ENCODE results near the gene TMEM221.

TMEM221 gene

GRCh38 chr19:17436874-17437267 is 11.6 kb downstream of the TMEM221 start:
- no peak for DNase-seq

- no peak for DNase-seq
Observed at GRCh38 chr19:17436094-17436873, 12.2 kb downstream of the TMEM221 start.

GRCh38 chr19:17435218-17435617 is 13.2 kb downstream of the TMEM221 start:
- no peak for DNase-seq

DNA sequence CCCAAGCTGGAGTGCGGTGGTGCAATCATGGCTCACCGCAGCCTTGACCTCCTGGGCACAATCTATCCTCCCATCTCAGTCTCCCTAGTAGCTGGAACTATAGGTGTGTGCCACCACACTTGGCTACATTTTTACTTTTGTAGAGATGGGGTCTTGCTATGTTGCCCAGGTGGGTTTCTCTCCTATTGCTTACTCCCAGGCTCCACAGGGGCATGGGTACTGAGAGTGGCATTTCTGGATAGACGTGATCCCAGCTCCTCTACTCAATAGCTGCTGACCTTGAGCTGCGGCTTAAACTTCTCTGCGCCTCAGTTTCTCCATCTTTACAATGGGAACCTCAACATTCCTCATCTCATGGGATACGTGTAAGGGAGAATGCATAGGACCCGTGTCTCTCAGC is 17.1 kb downstream of the TMEM221 start:
- DNase-seq = no peak

DNA sequence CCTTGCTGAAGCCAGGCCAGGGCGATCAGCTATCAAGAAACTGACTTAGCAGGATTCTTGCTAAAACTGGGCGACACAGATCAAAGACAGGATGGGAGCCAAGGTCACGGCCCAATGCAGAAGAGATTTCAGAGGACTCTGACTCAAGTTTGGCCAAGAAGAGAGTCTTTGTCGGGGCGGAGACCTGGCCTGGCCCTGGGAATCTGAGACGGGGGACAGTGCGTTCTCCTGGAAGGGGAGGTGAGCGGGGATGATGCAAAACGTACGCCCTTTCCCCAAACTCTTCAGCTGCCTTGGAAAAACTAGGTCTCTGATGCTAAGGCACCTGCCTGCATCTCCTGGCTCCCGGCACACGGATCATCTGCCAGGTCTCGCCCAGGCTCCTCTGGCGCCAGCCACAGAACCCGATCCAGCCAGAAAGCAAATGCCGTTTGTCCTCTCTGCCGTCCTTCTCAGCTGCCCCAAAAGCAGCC is 18.8 kb downstream of the TMEM221 start:
- no peak for DNase-seq

GRCh38 chr19:17424743-17425365 is 23.6 kb downstream of the TMEM221 start:
- peak; percentile 71 for DNase-seq

- no peak for DNase-seq
Observed at GRCh38 chr19:17423429-17424208, 24.8 kb downstream of the TMEM221 start.

DNA sequence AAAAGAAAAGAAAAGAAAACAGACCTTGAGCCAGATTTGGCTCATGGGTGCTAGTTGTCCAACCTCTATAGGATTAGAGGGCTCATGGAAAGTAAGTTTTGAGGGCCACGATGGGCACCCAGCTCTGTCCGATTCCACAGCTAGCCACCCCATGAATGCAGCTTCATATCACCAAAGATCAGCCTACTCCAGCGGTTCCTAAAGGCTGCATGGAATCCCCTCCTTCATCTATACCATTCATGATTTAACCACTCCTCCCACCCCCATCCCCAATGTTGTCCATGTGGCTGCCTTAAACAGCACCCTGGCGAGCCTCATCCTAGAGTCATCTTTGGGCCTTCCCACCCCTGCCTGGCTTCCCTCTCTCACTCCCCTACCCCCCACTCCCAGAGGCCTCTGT is 26.5 kb downstream of the TMEM221 start:
- no peak for DNase-seq

GRCh38 chr19:17420475-17420924 is 28.0 kb downstream of the TMEM221 start:
- DNase-seq = no peak

GRCh38 chr19:17419621-17420474 is 28.6 kb downstream of the TMEM221 start, which contains the start of gene MVB12A:
TSS of gene MVB12A (plus strand) at chr19:17420047. CDS start at chr19:17420136, 89 bp downstream.
- DNase-seq = peak; percentile 98

GRCh38 chr19:17419154-17419620 is 29.3 kb downstream of the TMEM221 start:
- DNase-seq = no peak

- no peak for DNase-seq
Observed at GRCh38 chr19:17418710-17419109, 29.8 kb downstream of the TMEM221 start.

DNA sequence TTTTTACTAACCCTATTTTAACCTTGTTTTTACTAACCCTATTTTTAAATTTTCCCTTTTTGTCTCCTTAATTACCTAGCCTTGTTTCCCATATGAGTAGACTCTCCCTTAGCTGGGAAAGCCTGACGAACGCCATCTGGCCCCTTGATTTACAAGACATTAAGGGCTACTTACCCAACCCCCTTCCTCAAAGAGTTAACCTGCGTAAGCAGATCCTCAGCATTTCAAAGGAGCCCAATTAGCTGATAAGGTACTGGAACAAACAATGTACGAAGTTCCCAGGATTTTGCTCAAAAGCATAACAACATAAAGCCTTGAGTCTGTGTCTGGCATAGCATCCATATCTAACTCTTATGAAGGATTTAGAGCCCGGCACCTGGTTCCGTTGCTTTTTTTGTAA is 33.3 kb downstream of the TMEM221 start:
- DNase-seq = no peak

DNA sequence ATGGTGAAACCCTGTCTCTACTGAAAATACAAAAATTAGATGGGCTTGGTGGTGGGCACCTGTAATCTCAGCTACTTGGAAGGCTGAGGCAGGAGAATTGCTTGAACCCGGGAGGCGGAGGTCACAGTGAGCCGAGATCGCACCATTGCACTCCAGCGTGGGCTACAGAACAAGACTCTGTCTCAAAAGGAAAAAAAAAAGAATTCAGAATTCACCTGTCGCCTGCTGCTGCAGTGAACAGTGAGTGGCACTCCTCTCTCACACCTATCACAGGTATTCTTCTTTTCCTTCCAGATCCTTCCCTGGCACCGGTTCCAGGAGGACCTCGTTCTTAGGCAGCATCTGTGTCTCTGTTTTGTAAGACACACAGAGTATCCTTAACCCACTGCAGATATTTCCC is 34.4 kb downstream of the TMEM221 start:
- no peak for DNase-seq

DNA sequence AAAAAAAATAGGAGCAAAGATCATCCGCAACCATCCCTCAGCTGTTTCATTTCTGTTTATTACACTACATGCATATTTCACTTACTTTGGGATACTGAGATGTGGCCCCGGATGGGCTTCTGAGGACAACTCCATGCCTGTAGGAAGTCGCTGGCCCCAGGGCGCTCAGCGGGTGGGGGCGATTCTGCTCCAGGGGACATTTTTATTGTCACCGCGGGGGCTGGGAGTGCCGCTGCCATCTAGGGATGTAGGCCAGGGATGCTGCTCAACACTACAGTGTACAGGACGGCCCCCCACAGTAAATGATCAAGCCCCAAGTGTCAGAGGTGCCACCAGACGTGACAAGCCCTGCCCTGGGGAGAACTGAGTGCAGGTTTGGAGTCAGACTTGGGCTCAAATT is 36.7 kb downstream of the TMEM221 start:
- no peak for DNase-seq

- no peak for DNase-seq
Observed at GRCh38 chr19:17409990-17410389, 38.5 kb downstream of the TMEM221 start.

- no peak for DNase-seq
Observed at GRCh38 chr19:17406887-17407196, 41.6 kb downstream of the TMEM221 start.

DNA sequence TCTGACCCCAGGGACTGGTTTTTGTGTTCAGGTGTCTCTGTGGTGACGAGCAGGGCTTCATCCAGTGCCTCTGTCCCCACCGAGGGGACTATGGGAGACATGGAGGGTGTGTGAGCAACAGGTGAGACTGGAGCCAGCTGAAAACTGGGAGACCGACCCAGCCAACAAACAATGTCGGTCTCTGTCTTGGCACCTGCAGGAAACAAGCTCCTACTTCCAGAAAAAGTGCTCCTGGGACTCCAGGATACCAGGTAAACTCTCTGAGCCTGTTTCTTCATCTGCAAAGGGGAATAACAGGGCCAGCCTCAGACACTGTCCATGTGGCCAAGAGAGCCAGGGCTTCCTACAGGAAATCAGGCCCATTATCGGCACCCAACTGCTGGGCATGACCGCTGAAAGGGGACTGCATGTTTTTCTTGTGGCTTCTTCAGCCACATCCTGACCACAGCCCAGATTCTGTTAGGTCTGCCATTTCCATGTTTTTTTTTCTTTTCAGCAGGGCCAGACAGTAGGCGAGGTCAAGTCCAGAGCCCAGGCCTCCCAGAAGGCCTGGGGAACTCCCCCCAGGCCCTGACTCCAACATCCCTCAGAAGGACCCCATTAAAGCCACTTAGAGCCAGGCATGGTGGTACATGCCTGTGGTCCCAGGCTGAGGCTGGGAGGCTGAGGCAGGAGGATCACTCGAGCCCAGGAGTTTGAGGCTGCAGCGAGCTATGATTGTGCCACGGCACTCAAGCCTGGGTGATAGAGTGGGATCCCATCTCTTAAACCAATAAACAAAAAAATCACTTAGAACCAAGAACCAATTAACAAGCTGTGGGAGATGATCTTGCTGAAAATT is 42.2 kb downstream of the TMEM221 start:
- DNase-seq = no peak

- DNase-seq = no peak
Observed at GRCh38 chr19:17405250-17406045, 43.0 kb downstream of the TMEM221 start, which contains the start of gene BST2. TSS of gene BST2 (minus strand) at chr19:17405630. CDS start at chr19:17405575, 55 bp downstream.

DNA sequence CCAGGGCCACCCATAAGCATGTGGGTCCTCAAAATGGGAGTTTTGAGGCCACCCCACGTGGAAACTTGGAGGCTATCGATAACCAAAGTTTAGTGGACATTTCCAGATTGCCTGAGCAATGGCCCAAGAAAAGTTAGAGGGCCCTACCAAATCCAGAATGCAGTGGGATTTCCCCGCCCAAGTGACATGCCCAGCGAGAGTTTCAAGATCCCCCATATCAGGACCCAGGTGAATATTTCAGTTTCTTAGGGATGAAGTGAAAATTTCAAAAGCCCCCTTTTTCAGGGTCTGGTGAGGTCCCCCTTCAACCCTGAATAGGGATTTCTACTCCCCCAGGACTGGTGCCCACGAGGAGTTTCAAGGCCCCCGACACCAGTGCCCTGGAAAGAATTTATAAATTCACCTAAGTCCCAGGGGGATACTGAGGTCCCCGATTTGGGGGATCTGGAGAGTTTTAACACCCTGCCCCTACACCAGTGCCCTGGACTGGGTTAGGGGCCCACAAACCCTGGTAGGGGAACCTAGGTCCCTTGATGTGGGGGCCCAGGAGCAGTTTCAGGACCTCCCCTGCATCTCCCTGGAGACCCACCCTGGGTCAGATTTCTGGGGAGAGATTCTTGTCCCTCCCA is 43.7 kb downstream of the TMEM221 start:
- DNase-seq = no peak
